ENCODE results near the gene TGM2.

The TGM2 gene

GRCh38 chr20:38091441-38092216 lies 73.4 kb downstream of the TGM2 start:
- DNase-seq = no peak

GRCh38 chr20:38090061-38090460 lies 75.0 kb downstream of the TGM2 start:
- no peak for DNase-seq

GRCh38 chr20:38089500-38089899 lies 75.6 kb downstream of the TGM2 start:
- no peak for DNase-seq

GRCh38 chr20:38085026-38085425 lies 80.0 kb downstream of the TGM2 start:
- DNase-seq = no peak

GRCh38 chr20:38084425-38084951 lies 80.6 kb downstream of the TGM2 start:
- peak; percentile 17 for DNase-seq

- DNase-seq = no peak
Measured at GRCh38 chr20:38083338-38084048, 81.6 kb downstream of the TGM2 start.

- no peak for DNase-seq
Measured at GRCh38 chr20:38082894-38083293, 82.2 kb downstream of the TGM2 start.

GRCh38 chr20:38081575-38081974 lies 83.5 kb downstream of the TGM2 start:
- no peak for DNase-seq

GRCh38 chr20:38079353-38079752 lies 85.7 kb downstream of the TGM2 start:
- no peak for DNase-seq

- no peak for DNase-seq
Measured at GRCh38 chr20:38078084-38078483, 87.0 kb downstream of the TGM2 start.
